GM12878 (cell line): ENCODE measurements around the gene C6orf89. TPM values are rescaled to one million over a fixed set of nuclear protein-coding genes. Genes with fewer than 3 reads are reported as not detected.

ENCODE experiments used
- CBX5 ChIP-seq: sonication (generic); IDR thresholded peaks from 2 replicates; pipeline ENCODE4 v1.6.1; 2016; ENCODE audit warnings: low read depth, moderate library complexity, mild to moderate bottlenecking, inconsistent platforms
- CREB1 ChIP-seq: IDR thresholded peaks from 2 replicates; pipeline ENCODE4 v1.6.1; 2012; ENCODE audit warnings: low read depth, mild to moderate bottlenecking, inconsistent platforms
- FOXM1 ChIP-seq: IDR thresholded peaks from 2 replicates; pipeline ENCODE4 v1.6.1; 2012; ENCODE audit warnings: low read depth, mild to moderate bottlenecking, inconsistent platforms, low read length, moderate library complexity
- IKZF2 ChIP-seq, 2 experiments: fragments of 450-650 bp; IDR thresholded peaks; 2 replicates each; pipeline ENCODE4 v1.6.1; 2017; ENCODE audit warnings: mild to moderate bottlenecking in 2 of 2, moderate library complexity in 2 of 2
- RAD51 ChIP-seq: fragments of 450-650 bp; IDR thresholded peaks from 2 replicates; pipeline ENCODE4 v1.6.1; 2016; ENCODE audit warnings: moderate library complexity, mild to moderate bottlenecking, inconsistent platforms
- SIN3A ChIP-seq: IDR thresholded peaks from 2 replicates; pipeline ENCODE4 v1.6.1; 2012; ENCODE audit warnings: low read depth, low read length, improper control_type of control experiment
- SMAD5 ChIP-seq: IDR thresholded peaks from 2 replicates; pipeline ENCODE4 v1.6.1; 2016; ENCODE audit warnings: antibody characterized with exemption, low read depth
- TARDBP ChIP-seq: IDR thresholded peaks from 2 replicates; pipeline ENCODE4 v1.6.1; 2016; ENCODE audit warnings: borderline replicate concordance
- ZNF274 ChIP-seq: IDR thresholded peaks from one replicate; pipeline ENCODE4 v1.8.0; 2011; ENCODE audit not compliant: insufficient read length, insufficient read depth
- ZNF622 ChIP-seq: fragments of 450-650 bp; IDR thresholded peaks from 2 replicates; pipeline ENCODE4 v1.6.1; 2017; ENCODE audit warnings: mild to moderate bottlenecking, inconsistent platforms
- ZZZ3 ChIP-seq: IDR thresholded peaks from 2 replicates; pipeline ENCODE4 v1.6.1; 2011; ENCODE audit warnings: low read depth; ENCODE audit not compliant: control insufficient read depth, insufficient read length
- polyA plus RNA-seq, 11 experiments: library from polyadenylated mRNA; depleted of rRNA in 4 of 11; unstranded in 6 of 11; stranded (reverse) in 5 of 11; fragments of >200 nt; fragmentation: Nextera tagmentation in 4 of 11; fragmentation: Illumina TruSeq in 1 of 11; extraction: Ambion mirVana in 4 of 11; extraction: Trizol in 1 of 11; gene quantifications; 1 replicate in 1 of 11; 2 replicates in 10 of 11; pipeline versions ENCODE4 v1.2.1 to v1.2.3, GENCODE V29; 2011 to 2016; ENCODE audit warnings: inconsistent platforms in 2 of 11, missing spikeins in 2 of 11, low read depth in 1 of 11
- total RNA-seq, 4 experiments: library from RNA; depleted of rRNA in 3 of 4; stranded (reverse); fragments of >200 nt in 3 of 4; fragmentation: Illumina TruSeq in 1 of 4; extraction: Trizol in 1 of 4; gene quantifications; 2 replicates each; pipeline versions ENCODE4 v1.2.1 to v1.2.3, GENCODE V29; 2013 to 2021
- TF ChIP-seq, protein P1 (sequence below): IDR thresholded peaks from 2 replicates; pipeline ENCODE4 v1.6.1; 2011; ENCODE audit warnings: mild to moderate bottlenecking, low read depth, low read length, moderate library complexity; ENCODE audit not compliant: insufficient replicate concordance
- TF ChIP-seq, protein P2 (sequence below): fragments of 150-350 bp; IDR thresholded peaks from 2 replicates; pipeline ENCODE4 v1.6.1; 2016; ENCODE audit warnings: low read depth, low read length
- TF ChIP-seq, protein P3 (sequence below): IDR thresholded peaks from 2 replicates; pipeline ENCODE4 v1.6.1; 2012; ENCODE audit warnings: low read length, inconsistent platforms
- TF ChIP-seq, protein P4 (sequence below): fragments of 450-650 bp; formaldehyde crosslinking; IDR thresholded peaks from 2 replicates; pipeline ENCODE4 v1.4.0; 2022; ENCODE audit warnings: mild to moderate bottlenecking, moderate library complexity
- TF ChIP-seq, protein P5 (sequence below): fragments of 450-650 bp; IDR thresholded peaks from 2 replicates; pipeline ENCODE4 v1.6.1; 2018; ENCODE audit warnings: borderline replicate concordance, mild to moderate bottlenecking; ENCODE audit not compliant: partially characterized antibody
- TF ChIP-seq, protein P6 (sequence below): IDR thresholded peaks from 2 replicates; pipeline ENCODE4 v1.6.1; 2012; ENCODE audit warnings: low read depth, low read length, improper control_type of control experiment

Gene C6orf89
- total and polyA plus RNA-seq, 10 of the 15 experiments (the other 5 are each of a cell fraction or from before 2014, with no cell fraction given) = 10.8 to 42.7 (median 28.6) TPM

DNA sequence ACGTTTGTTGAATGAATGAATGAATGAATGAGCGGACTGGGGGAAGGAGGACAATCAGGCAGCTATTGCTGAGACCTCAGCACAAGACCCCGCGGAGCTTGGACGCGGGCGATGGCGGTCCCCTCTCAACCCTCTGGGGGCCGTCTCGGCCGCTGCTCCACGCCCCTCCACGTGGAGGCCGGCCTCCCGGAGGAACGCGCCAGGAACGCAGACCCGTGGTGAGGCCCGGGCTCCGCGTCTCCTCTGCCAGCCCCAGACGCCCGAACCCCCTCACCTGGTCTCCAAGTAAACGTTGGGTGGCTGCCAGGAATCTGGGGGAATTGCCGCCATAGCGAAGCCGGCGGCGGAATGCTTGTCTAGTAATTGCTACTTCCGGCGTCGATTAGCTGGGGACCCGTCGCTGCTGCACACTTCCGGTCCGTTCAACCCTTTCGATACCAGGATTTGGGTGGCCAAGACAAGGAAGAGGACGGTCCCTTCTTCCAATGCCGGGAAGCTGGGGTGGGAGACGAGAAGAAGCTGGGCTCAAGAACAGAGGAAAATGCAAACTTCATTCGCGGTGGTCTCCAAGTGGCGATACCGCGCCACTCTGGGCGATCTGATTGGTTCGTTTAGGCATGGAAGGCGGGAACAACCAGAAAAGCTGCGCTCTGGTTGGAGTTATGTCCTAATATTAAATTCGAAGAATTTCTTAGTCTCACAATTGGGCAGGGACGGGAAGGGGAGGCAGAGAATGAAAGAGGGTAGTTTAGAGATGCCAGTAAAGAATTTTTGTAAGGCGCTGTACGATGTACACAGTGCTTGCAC, 11.1 kb upstream of the C6orf89 start, which contains the start of gene PPIL1 (continued):
- TF ChIP-seq, protein P1, sequence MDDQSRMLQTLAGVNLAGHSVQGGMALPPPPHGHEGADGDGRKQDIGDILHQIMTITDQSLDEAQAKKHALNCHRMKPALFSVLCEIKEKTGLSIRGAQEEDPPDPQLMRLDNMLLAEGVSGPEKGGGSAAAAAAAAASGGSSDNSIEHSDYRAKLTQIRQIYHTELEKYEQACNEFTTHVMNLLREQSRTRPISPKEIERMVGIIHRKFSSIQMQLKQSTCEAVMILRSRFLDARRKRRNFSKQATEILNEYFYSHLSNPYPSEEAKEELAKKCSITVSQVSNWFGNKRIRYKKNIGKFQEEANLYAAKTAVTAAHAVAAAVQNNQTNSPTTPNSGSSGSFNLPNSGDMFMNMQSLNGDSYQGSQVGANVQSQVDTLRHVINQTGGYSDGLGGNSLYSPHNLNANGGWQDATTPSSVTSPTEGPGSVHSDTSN = no peak
- TF ChIP-seq RAD51 (no peak), TARDBP (peak; percentile 49; the same call in 1 of the 2 replicates), ZNF622 (no peak), ZNF274 (no peak), IKZF2 (IDR thresholded peaks at IDR 0.05) (peak in 1 of 2 experiments; percentile 45; a peak in 2 of 4 replicates), CREB1 (peak; percentile 71), ZZZ3 (no peak), SIN3A (peak; percentile 86), CBX5 (no peak), FOXM1 (no peak), SMAD5 (peak; percentile 14; the same call in 1 of the 2 replicates)
- TF ChIP-seq, protein P2, sequence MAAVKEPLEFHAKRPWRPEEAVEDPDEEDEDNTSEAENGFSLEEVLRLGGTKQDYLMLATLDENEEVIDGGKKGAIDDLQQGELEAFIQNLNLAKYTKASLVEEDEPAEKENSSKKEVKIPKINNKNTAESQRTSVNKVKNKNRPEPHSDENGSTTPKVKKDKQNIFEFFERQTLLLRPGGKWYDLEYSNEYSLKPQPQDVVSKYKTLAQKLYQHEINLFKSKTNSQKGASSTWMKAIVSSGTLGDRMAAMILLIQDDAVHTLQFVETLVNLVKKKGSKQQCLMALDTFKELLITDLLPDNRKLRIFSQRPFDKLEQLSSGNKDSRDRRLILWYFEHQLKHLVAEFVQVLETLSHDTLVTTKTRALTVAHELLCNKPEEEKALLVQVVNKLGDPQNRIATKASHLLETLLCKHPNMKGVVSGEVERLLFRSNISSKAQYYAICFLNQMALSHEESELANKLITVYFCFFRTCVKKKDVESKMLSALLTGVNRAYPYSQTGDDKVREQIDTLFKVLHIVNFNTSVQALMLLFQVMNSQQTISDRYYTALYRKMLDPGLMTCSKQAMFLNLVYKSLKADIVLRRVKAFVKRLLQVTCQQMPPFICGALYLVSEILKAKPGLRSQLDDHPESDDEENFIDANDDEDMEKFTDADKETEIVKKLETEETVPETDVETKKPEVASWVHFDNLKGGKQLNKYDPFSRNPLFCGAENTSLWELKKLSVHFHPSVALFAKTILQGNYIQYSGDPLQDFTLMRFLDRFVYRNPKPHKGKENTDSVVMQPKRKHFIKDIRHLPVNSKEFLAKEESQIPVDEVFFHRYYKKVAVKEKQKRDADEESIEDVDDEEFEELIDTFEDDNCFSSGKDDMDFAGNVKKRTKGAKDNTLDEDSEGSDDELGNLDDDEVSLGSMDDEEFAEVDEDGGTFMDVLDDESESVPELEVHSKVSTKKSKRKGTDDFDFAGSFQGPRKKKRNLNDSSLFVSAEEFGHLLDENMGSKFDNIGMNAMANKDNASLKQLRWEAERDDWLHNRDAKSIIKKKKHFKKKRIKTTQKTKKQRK = 0 out of 2 replicates have a peak, but pooled peaks have one; percentile 23
- TF ChIP-seq, protein P3, sequence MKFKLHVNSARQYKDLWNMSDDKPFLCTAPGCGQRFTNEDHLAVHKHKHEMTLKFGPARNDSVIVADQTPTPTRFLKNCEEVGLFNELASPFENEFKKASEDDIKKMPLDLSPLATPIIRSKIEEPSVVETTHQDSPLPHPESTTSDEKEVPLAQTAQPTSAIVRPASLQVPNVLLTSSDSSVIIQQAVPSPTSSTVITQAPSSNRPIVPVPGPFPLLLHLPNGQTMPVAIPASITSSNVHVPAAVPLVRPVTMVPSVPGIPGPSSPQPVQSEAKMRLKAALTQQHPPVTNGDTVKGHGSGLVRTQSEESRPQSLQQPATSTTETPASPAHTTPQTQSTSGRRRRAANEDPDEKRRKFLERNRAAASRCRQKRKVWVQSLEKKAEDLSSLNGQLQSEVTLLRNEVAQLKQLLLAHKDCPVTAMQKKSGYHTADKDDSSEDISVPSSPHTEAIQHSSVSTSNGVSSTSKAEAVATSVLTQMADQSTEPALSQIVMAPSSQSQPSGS = no peak
- TF ChIP-seq, protein P4, sequence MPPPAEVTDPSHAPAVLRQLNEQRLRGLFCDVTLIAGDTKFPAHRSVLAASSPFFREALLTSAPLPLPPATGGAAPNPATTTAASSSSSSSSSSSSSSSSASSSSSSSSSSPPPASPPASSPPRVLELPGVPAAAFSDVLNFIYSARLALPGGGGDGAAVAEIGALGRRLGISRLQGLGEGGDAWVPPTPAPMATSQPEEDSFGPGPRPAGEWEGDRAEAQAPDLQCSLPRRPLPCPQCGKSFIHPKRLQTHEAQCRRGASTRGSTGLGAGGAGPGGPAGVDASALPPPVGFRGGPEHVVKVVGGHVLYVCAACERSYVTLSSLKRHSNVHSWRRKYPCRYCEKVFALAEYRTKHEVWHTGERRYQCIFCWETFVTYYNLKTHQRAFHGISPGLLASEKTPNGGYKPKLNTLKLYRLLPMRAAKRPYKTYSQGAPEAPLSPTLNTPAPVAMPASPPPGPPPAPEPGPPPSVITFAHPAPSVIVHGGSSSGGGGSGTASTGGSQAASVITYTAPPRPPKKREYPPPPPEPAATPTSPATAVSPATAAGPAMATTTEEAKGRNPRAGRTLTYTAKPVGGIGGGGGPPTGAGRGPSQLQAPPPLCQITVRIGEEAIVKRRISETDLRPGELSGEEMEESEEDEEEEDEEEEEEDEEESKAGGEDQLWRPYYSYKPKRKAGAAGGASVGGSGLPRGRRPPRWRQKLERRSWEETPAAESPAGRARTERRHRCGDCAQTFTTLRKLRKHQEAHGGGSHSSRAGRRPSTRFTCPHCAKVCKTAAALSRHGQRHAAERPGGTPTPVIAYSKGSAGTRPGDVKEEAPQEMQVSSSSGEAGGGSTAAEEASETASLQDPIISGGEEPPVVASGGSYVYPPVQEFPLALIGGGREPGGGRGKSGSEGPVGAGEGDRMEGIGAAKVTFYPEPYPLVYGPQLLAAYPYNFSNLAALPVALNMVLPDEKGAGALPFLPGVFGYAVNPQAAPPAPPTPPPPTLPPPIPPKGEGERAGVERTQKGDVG (CRISPR knock-in tag) = no peak
- TF ChIP-seq, protein P5, sequence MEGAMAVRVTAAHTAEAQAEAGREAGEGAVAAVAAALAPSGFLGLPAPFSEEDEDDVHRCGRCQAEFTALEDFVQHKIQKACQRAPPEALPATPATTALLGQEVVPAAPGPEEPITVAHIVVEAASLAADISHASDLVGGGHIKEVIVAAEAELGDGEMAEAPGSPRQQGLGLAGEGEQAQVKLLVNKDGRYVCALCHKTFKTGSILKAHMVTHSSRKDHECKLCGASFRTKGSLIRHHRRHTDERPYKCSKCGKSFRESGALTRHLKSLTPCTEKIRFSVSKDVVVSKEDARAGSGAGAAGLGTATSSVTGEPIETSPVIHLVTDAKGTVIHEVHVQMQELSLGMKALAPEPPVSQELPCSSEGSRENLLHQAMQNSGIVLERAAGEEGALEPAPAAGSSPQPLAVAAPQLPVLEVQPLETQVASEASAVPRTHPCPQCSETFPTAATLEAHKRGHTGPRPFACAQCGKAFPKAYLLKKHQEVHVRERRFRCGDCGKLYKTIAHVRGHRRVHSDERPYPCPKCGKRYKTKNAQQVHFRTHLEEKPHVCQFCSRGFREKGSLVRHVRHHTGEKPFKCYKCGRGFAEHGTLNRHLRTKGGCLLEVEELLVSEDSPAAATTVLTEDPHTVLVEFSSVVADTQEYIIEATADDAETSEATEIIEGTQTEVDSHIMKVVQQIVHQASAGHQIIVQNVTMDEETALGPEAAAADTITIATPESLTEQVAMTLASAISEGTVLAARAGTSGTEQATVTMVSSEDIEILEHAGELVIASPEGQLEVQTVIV = peak; percentile 30
- TF ChIP-seq, protein P6, sequence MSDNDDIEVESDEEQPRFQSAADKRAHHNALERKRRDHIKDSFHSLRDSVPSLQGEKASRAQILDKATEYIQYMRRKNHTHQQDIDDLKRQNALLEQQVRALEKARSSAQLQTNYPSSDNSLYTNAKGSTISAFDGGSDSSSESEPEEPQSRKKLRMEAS = peak; percentile 87
